HG02943 (cell line): ENCODE measurements around the gene SYVN1.
A peak's percentile ranks its signal among the peaks of the same experiment; 100 is the strongest.

Experiments used
- ATAC-seq: cut with Tn5 transposase; IDR thresholded peaks from one replicate; pipeline ENCODE4 v1.9.1; 2021; ENCODE audit warnings: mild to moderate bottlenecking, low read depth, moderate library complexity; ENCODE audit not compliant: unreplicated experiment

The SYVN1 gene

DNA sequence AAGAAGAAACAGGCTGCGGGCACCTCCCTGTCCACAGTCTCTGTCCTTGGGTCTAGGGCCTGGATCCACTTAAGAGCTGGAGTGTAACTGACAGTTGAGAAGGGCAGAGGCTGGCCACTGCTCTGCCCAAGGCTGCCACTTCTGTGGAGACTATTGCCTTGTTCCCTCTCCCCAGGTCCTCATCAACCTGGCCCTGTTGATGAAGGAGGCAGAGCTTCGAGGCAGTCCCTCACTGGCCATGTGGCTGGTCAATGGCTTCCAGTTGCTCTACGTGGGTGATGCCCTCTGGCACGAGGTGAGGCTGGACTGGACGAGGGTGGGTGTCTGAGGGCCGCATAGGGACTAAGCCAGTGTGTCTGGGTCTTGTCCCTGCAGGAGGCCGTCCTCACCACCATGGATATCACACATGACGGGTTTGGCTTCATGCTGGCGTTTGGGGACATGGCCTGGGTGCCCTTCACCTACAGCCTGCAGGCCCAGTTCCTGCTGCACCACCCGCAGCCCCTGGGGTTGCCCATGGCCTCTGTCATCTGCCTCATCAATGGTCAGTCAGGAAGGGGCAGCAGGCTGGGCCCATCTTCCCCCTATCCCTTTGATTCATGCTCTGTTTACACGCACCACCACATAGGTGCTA, 19.7 kb downstream of the SYVN1 start:
- no peak for ATAC-seq

DNA sequence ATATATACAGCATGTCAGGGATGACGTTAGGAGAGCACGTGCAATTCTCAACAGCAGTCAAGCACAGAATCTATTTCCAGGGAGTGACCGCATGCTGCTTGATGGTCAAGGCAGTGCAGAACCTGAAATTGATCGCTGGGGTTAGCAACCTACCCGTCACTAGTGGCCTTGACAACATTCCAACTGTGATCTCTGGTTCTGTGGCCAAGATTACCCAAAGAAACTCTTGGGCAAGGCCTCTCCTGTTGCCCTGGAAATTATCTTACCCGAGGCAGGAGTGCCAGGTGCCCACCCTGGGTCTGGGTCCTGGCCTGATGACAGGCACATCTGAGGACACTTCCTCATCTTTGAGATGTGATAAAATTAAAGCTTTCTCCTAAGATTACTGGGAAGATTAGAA, 20.5 kb downstream of the SYVN1 start:
- ATAC-seq = no peak

DNA sequence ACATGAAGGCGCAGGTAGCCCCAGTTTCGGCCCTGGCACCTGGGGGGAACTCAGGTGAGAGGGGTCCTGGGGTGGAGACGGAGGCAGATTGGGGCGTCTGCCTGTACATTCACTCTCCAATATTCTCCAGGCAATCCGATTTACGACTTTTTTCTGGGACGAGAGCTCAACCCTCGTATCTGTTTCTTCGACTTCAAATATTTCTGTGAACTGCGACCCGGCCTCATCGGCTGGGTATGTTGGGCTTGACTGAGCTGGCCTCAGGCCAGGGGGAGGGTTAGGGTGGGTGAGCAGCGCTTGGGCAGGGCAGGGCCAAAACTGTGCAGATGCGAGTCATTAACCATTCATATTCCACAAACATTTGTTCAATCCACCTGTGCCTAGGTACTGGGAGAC, 21.0 kb downstream of the SYVN1 start:
- ATAC-seq = no peak

DNA sequence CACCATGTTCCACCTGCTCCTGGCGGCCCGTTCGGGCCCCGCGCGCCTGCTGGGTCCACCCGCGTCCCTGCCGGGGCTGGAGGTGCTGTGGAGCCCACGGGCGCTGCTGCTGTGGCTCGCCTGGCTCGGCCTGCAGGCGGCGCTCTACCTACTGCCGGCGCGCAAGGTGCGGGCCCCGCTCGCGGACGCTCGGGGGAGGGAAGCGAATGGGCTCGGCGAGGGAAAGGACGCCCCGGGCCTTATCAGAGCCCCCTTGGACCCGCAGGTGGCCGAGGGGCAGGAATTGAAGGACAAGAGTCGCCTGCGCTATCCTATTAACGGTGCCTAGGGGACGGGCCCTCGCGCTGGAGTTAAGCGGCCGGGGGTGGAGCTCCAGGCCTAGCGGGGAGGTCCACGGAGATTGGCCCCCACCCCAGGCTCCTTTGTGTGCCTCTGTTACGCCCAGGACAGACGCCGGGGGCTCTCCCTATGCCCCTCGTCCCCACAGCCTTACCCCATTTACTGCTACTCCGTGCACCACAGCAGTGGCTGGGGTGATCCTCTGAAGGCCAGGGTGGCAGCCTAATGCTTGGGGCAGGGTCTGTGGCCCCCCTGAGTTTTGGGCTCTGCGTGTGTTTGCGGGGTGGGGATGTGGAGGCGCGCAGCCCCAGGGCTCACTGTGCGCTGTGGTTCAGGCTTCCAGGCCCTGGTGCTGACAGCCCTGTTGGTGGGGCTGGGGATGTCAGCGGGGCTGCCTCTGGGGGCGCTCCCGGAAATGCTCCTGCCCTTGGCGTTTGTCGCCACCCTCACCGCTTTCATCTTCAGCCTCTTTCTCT, 21.6 kb downstream of the SYVN1 start:
- ATAC-seq = no peak

DNA sequence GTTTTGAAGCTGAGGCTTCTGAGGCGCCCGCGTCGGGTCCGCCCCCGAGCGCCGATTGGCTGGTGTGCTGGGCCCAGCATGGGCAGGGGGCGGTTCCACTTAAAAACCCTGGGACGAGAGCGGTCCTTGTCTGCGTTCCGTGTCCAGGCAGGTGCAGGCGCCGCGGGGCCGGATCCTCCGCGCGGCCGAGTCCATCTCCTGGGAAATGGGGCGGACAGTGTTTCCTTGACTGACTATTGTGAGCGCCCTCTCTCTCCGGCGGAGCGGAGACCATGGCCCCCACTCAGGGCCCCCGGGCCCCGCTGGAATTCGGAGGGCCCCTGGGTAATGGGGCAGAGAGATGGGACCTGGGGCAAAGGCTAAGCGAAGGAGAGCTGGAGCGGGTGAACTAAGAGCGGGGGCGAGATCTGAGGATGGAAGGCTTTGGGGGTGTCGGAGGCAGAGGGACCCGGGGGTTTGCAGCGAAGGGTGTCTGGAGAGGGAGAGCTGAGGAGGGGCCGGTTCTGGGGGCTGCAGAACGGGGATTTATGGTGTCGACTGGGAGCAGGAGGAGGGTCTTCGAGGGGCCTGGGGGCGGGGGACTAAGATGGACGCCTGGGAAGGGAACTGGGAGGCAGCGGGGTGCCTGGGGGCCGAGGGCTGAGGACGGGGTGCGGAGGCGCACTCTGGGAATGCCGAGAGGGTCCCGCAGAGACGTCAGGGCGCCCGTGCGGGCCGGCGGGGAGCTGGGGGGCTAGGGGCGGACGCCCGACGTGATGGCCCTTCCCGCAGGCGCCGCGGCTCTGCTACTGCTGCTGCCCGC, 22.4 kb downstream of the SYVN1 start, which contains the start of gene TM7SF2:
Gene TM7SF2 (plus strand): TSS at position 129 of the 802 bp plus-strand sequence. CDS start 144 bp downstream, at position 273.
- ATAC-seq = peak; percentile 49

DNA sequence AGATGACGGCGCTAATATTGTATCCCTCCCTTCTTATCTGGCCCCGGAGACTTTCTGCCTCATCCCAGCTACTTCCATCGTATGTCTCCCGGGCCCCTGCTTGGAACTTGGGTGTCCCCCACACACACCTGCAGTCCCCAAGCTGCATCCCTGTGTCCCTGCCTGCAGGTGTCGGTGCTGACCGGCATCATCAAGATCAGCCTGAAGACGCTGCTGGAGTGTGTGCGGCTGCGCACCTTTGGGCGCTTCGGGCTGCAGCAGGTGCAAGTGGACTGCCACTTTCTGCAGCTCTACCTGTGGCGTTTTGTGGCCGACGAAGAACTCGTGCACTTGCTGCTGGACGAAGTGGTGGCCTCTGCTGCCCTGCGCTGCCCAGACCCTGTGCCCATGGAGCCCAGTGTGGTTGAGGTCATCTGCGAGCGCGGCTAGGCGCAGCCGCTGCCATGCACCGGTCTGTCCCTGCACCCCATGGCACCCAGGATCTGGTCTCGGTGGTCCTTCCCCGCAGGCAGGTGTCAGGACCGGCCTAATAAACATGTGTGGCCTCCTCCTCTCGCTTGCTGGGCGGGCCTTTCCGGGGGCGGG, 23.1 kb downstream of the SYVN1 start:
- ATAC-seq = no peak

DNA sequence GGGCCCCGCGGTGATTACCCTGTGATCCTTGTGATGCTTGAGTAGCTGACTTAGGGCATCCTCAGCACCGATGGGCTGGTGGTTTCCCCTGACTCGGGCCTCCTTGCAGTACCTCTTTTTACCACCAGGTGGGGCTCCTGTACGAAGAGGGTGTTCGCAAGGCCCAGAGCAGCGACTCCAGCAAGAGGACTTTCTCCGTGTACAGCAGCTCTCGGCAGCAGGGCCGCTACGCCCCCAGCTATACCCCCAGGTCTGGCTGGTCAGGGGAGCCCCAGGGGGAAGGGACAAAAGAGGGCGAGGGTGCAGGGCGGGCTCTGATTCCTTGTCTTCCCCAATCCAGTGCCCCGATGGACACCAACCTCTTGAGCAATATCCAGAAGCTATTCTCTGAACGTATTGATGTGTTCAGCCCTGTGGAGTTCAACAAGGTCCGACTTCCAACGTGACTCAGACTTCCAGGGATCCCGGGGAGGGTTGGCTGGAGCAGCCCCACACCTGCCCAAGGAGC, 23.9 kb downstream of the SYVN1 start:
- no peak for ATAC-seq

DNA sequence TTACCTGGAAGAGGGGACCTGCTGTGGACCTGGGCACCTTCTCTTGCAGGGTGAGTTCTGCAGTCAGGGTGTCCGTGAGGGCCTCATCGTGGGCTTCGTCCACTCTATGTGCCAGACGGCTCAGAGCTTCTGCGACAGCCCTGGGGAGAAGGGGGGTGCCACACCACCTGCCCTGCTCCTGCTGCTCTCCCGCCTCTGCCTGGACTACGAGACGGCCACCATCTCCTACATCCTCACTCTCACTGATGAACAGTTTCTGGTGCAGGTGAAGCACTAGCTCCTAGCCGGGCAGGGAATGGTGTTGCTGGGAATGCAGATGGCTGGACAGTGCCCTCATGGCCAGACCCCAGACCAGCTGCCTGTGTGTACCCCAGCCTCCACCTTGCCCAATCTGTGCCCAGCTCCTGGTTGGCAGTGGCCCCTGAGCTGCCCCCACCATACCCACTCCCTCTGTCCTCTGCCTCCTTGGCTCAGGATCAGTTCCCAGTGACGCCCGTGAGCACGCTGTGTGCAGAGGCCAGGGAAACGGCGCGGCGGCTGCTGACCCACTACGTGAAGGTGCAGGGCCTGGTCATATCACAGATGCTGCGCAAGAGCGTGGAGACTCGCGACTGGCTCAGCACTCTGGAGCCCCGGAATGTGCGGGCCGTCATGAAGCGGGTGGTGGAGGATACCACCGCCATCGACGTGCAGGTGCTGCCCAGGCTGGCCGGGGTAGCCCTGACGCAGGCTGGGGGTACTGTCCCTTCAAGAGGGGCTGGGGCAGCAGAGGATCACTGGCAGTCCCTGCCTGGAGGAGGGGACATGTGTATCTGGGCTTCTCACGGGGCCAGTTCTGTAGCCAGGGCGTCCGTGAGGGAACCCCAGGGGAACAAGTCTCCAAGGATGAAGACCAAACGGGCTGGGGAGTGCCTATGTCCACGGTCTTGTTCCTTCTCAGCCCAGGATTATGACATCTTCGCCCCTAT, 24.8 kb downstream of the SYVN1 start:
- no peak for ATAC-seq

DNA sequence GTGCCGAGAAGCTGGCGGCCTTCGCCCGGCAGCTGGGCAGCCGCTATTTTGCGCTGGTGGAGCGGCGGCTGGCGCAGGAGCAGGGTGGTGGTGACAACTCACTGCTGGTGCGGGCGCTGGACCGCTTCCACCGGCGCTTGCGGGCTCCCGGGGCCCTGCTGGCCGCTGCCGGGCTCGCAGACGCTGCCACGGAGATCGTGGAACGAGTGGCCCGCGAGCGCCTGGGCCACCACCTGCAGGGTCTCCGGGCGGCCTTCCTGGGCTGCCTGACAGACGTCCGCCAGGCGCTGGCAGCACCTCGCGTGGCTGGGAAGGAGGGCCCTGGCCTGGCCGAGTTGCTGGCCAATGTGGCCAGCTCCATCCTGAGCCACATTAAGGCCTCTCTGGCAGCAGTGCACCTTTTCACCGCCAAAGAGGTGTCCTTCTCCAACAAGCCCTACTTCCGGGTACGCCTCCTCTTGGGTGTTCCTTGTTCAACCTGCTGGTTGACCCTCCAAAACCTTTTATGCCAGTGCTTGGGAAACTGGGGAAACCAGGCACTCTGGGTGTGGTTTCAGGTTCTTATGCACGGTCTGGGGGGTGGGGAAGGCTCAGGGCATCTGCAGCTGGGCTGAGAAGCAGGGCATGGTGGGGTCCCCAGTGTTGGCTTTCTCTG, 25.7 kb downstream of the SYVN1 start:
- no peak for ATAC-seq

DNA sequence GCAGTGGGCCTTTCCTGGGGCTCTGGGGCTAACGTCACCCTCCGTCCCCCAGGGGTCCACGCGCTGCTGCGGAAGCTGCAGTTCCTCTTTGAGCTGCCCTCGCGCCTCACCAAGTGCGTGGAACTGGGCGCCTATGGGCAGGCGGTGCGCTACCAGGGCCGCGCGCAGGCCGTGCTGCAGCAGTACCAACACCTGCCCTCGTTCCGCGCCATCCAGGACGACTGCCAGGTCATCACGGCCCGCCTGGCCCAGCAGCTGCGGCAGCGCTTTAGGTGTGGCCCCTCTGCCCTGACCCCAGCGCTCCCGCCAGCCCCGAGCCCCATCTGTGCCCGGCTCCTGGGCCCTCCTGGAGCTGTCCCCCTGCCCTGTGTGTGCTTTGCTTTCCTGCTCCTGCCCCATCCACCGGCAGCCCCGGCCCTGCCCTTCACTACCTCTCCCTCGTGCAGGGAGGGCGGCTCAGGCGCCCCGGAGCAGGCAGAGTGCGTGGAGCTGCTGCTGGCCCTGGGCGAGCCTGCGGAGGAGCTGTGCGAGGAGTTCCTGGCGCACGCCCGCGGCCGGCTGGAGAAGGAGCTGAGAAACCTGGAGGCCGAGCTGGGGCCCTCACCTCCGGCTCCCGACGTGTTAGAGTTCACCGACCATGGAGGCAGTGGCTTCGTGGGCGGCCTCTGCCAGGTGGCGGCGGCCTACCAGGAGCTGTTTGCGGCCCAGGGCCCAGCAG, 26.4 kb downstream of the SYVN1 start:
- ATAC-seq = no peak

DNA sequence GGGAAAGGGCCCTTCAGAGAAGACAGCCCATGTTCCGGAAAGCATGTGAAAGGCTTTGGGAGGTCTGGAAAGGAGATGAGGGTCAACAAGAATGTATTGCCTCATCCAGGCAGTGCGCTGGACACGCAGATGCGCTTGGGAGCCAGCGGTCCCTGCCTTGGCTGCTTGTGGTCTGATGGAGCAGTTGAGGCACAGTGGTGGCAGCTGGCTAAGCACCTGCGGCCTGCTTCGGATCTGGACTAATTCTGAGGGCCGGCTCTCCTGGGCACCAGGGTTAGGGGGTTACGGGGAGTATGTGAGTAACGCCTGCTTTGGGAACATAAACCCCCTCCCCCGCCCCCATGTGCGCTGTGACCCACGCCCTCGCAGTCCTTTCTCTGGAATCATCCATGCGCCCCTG, 27.2 kb downstream of the SYVN1 start:
- ATAC-seq = no peak

DNA sequence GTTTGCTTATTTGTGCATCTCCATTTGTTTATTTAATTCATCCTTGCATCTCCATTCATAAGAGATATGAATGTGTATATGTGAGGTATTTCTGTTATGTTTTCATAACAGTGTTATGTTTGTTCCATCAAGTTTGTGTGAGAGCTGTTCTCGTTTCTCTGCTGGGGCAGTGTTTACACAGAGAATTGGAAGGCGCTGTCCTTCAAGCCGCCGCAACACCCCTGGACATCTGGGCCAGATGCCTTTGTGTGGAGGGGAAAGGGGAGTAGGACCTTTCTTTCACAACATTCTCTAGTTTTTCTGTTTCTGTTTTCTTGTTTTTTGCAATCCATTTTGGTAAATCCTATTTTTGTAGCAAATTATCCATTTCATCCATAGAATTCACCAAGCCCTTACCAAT, 29.7 kb downstream of the SYVN1 start:
- ATAC-seq = no peak

DNA sequence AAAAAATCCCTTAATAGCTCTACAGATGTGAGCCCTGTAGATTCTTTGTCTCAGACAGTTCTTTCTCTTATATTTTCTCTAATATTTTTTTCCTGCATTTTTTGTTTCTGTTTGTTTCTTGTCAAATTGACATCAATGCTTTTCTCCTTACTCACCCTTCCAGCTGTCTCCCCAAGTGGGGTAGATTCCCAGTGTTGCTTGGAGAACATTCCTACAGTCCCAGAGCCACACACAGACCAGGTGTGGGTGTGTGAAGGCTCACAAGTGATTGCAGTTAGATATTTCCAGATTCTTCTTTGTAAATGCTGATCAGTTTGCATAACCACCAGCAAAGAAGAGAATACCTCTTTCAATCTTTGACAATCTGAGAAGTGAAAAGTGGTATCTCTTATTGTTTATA, 30.8 kb downstream of the SYVN1 start:
- ATAC-seq = no peak

DNA sequence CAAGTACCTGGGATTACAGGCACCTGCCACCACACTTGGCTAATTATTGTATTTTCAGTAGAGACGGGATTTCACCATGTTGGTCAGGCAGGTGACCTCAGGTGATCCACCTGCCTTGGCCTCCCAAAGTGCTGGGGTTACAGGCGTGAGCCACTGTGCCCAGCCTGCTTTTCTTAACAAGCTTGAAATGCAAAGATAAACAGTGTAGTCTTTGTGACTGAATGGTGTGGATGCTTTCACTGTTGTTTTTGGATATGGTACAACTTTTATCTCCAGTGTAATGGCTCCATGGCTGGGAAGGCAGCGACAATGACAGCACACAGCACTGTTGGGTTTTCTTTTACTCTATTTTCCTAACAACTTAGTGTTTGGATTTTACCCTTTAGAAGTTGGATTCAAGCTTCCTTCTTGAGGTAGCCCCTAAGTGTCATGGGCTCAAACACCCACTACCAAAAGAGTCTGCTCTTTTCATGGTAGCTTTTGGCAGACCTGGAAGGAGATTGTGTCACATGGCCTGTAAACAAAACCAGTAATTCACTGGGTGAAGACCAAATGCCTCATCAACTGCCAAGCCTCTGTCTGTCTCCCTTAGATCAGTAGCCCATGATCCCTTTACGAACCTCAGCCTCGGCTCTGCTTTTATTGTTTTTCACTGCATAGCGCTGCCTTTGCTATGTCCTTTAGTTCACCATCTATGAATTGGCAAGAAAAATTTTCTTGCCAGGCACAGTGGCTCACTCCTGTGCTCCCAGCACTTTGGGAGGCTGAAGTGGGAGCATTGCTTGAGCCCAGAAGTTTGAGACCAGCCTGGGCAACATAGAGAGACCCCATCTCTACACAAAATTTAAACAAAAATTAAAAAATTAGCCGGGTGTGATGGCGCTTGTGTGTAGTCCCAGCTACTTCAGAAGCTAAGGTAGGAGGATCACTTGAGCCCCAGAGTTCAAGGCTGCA, 31.9 kb downstream of the SYVN1 start:
- no peak for ATAC-seq

DNA sequence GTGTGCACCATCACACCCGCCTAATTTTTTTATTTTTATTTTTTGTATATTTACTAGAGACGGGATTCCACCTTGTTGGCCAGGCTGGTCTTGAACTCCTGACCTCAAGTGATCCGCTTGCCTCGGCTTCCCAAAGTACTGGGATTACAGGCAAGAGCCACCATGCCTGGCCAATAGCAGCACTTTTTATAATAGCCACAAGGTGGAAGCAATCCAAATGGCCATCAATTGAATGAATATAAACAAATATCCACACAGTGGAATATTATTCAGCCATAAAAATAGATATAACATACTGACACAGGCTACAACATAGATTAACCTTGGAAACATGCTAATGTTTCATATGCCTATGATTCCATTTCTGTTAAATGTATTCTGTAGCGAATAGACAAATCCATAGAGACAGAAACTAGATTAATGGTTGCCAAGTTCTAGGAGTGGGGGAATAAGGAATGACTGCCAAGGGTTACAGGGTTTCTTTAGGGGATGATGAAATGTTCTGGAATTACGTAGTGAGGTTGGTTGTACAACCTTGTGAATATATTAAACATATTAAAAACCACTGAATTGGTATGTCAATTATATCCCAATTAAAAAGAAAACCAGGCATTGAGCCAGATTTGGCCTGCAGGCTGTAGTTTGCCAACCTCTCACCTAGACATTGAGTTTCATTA, 33.5 kb downstream of the SYVN1 start:
- ATAC-seq = no peak

DNA sequence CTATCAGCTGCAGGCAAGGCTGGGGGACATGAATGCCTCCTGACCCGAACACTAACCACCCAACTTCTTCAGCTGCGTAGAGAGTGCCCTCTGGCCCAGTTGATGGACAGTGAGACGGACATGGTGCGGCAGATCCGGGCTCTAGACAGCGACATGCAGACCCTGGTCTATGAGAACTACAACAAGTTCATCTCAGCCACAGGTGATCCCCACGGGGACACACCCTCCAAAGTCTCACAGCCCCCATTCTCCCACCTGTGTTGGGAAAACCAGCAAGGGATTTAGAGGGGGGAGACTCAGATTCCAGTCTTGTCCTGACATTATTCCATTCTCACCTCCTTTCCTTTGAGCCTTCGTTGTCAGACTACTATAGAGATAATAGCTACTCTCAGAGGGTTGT, 37.4 kb downstream of the SYVN1 start:
- ATAC-seq = no peak
